HEK293T (cell line): ENCODE measurements around the gene IL1F10.

Experiments used
- FOXM1 ChIP-seq: fragments of 450-650 bp; IDR thresholded peaks from 2 replicates; pipeline ENCODE4 v1.6.1; 2017; ENCODE audit warnings: mild to moderate bottlenecking, borderline replicate concordance
- SP1 ChIP-seq: fragments of 450-650 bp; IDR thresholded peaks from 2 replicates; pipeline ENCODE4 v1.6.1; 2017

- TF ChIP-seq FOXM1 (no peak), SP1 (no peak)
Measured at GRCh38 chr2:113123726-113124125, 56.0 kb downstream of the IL1F10 start.
